Liver (tissue), 9 donors: ENCODE results near the gene GRAP. TPM values are rescaled to one million over a fixed set of nuclear protein-coding genes. Genes with fewer than 3 reads are reported as not detected.

Source experiments
- DNase-seq: peaks from one replicate; pipeline ENCODE4 v3.0.0-alpha.2; 2017; ENCODE audit warnings: low spot score
- H3K27ac ChIP-seq, 2 donors: one replicate each; pipeline ENCODE4 v1.7.0; 2013; ENCODE audit warnings: inconsistent platforms in 2 of 2, low read length in 2 of 2, control low read depth in 1 of 2, low read depth in 1 of 2, mild to moderate bottlenecking in 1 of 2
- H3K27me3 ChIP-seq, 4 donors: one replicate each; pipeline versions ENCODE4 v1.6.1 to v1.7.0; 2013; ENCODE audit warnings: low read length in 3 of 4, inconsistent platforms in 1 of 4, mild to moderate bottlenecking in 1 of 4, moderate library complexity in 1 of 4; ENCODE audit not compliant: control insufficient read depth in 4 of 4, insufficient read depth in 4 of 4
- H3K36me3 ChIP-seq, 4 donors: one replicate each; pipeline versions ENCODE4 v1.6.1 to v1.7.0; 2013; ENCODE audit warnings: low read length in 3 of 4, mild to moderate bottlenecking in 3 of 4, low read depth in 1 of 4, moderate library complexity in 1 of 4; ENCODE audit not compliant: control insufficient read depth in 4 of 4, insufficient read depth in 3 of 4
- H3K4me1 ChIP-seq, 4 donors: one replicate each; pipeline versions ENCODE4 v1.6.1 to v1.7.0; 2013; ENCODE audit warnings: low read length in 3 of 4, mild to moderate bottlenecking in 3 of 4, moderate library complexity in 1 of 4; ENCODE audit not compliant: control insufficient read depth in 4 of 4, insufficient read depth in 4 of 4
- H3K4me3 ChIP-seq, 3 donors: one replicate each; pipeline versions ENCODE4 v1.6.1 to v1.7.0; 2013; ENCODE audit warnings: low read length in 3 of 3, control low read depth in 1 of 3, low read depth in 1 of 3, mild to moderate bottlenecking in 1 of 3
- H3K9ac ChIP-seq, 2 donors: one replicate each; pipeline ENCODE4 v1.7.0; 2013; ENCODE audit warnings: low read length in 2 of 2, mild to moderate bottlenecking in 2 of 2, moderate library complexity in 2 of 2, control low read depth in 1 of 2, low read depth in 1 of 2
- H3K9me3 ChIP-seq, 4 donors: one replicate each; pipeline versions ENCODE4 v1.6.1 to v1.7.0; 2013; ENCODE audit warnings: low read length in 3 of 4; ENCODE audit not compliant: control insufficient read depth in 4 of 4
- CTCF ChIP-seq: fragments of 150-350 bp; IDR thresholded peaks from 2 replicates; pipeline ENCODE4 v1.5.1; 2017; ENCODE audit warnings: improper control_type of control experiment, low read depth, low read length; ENCODE audit not compliant: missing input control
- EGR1 ChIP-seq, 2 donors: IDR thresholded peaks; 2 replicates each; pipeline ENCODE4 v1.6.1; 2016 to 2018; ENCODE audit warnings: antibody characterized with exemption in 2 of 2, low read depth in 2 of 2
- FOXA1 ChIP-seq: IDR thresholded peaks from 2 replicates; pipeline ENCODE4 v1.6.1; 2016; ENCODE audit warnings: antibody characterized with exemption
- FOXA2 ChIP-seq: IDR thresholded peaks from 2 replicates; pipeline ENCODE4 v1.6.1; 2016; ENCODE audit warnings: antibody characterized with exemption
- HNF4A ChIP-seq, 2 donors: conservative IDR thresholded peaks; 2 replicates each; pipeline ENCODE4 v1.6.1; 2016; ENCODE audit warnings: antibody characterized with exemption in 2 of 2, mild to moderate bottlenecking in 2 of 2
- JUND ChIP-seq, 2 donors: IDR thresholded peaks; 2 replicates each; pipeline ENCODE4 v1.6.1; 2016; ENCODE audit warnings: antibody characterized with exemption in 2 of 2
- MAX ChIP-seq: IDR thresholded peaks from 2 replicates; pipeline ENCODE4 v1.6.1; 2016; ENCODE audit warnings: antibody characterized with exemption
- NR2F2 ChIP-seq: IDR thresholded peaks from 2 replicates; pipeline ENCODE4 v1.6.1; 2016; ENCODE audit warnings: antibody characterized with exemption
- RAD21 ChIP-seq, 2 donors: IDR thresholded peaks; 2 replicates each; pipeline ENCODE4 v1.6.1; 2016; ENCODE audit warnings: antibody characterized with exemption in 2 of 2, mild to moderate bottlenecking in 2 of 2
- REST ChIP-seq: IDR thresholded peaks from 2 replicates; pipeline ENCODE4 v1.6.1; 2016; ENCODE audit warnings: antibody characterized with exemption, mild to moderate bottlenecking
- RXRA ChIP-seq, 2 donors: IDR thresholded peaks; 2 replicates each; pipeline ENCODE4 v1.6.1; 2017 to 2018; ENCODE audit warnings: antibody characterized with exemption in 2 of 2, mild to moderate bottlenecking in 1 of 2
- YY1 ChIP-seq: IDR thresholded peaks from 2 replicates; pipeline ENCODE4 v1.6.1; 2016; ENCODE audit warnings: antibody characterized with exemption, mild to moderate bottlenecking
- ZBTB33 ChIP-seq: IDR thresholded peaks from 2 replicates; pipeline ENCODE4 v1.6.1; 2016; ENCODE audit warnings: antibody characterized with exemption
- WGBS: extraction: QIAGEN DNeasy Blood & Tissue Kit; methylation state at CpG from one replicate; pipeline ENCODE4 v1.1.7; 2013; 5-methylcytosine and 5-hydroxymethylcytosine counted together
- polyA plus RNA-seq, 2 donors: library from polyadenylated mRNA; stranded (reverse) in 1 of 2; unstranded in 1 of 2; fragments of 200-250 nt in 1 of 2; fragments of >200 nt in 1 of 2; fragmentation: Nextera tagmentation in 1 of 2; extraction: Ambion mirVana in 1 of 2; gene quantifications; one replicate each; pipeline versions ENCODE4 v1.2.1 to v1.2.3, GENCODE V29; 2013 to 2015
- total RNA-seq, 2 donors: library from RNA; depleted of rRNA; stranded (reverse); fragments of >200 nt; gene quantifications; one replicate each; pipeline ENCODE4 v1.2.3, GENCODE V29; 2014
- TF ChIP-seq, protein P1 (sequence below): IDR thresholded peaks from 2 replicates; pipeline ENCODE4 v1.6.1; 2016; ENCODE audit warnings: antibody characterized with exemption
- donor health status: healthy.
- donor health status: healthy.
- donor health status: healthy.
- donor health status: healthy.
- donor health status: healthy.

Gene GRAP
- total and polyA plus RNA-seq, 4 donors = 1.2 to 6.5 (median 5.2) TPM

DNA sequence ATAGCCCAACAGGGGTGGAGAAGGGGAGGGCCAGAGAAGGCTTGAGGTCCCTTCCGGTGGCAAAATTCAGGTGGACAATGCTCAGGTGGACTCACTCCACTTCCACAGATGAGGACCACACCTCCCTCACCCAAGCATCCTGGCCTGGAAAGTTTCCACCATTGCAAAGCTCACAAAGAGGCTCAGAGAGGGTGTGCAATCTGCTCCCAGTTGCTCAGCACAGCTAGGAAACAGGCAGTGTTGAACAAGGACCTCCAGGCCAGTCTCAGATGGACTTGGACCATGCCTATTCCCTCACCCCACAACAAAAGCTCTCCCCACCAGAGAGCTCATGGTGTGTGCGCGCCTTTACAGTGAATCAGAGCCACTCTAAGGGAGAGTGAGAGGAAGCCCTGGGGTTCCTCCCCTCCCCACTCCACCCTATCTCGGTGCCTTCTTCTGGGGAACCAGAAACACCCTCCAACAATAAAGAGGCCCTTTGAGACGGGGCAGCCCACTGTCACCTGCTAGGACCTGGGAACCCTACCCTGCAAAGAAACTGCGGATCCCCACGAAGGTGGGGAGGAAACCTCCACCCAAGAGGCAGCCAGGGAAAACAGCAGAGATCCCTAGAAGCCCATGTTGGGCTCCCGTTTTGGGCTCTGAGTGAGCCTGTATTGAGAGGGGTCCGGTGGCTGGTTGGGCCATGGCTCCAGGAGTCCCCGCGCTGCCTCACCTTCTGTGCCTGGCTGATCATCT is 43.8 kb downstream of the GRAP start:
- TF ChIP-seq MAX (no peak), RXRA (IDR thresholded peaks at IDR 0.05) (no peak), HNF4A (conservative IDR thresholded peaks at IDR 0.05) (no peak), CTCF (no peak), FOXA2 (no peak), NR2F2 (no peak), REST (no peak), JUND (IDR thresholded peaks at IDR 0.05) (no peak), ZBTB33 (no peak), FOXA1 (no peak), YY1 (no peak), RAD21 (IDR thresholded peaks at IDR 0.05) (no peak), EGR1 (IDR thresholded peaks at IDR 0.05; ENCODE audit: low read depth in 2 of 2) (no peak)
- TF ChIP-seq, protein P1, sequence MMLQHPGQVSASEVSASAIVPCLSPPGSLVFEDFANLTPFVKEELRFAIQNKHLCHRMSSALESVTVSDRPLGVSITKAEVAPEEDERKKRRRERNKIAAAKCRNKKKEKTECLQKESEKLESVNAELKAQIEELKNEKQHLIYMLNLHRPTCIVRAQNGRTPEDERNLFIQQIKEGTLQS = no peak
- Histone ChIP-seq H3K9ac (peak overlapping the region in 1 of 2 donors; percentile 63), H3K9me3 (no peaks in the 10 kb centered on the region), H3K27ac (peak overlapping the region in 1 of 2 donors; percentile 93), H3K4me3 (peak overlapping the region; percentile 53 to 86 (median 71)), H3K36me3 (peaks cover 0 to 2% (median 0%) of the 10 kb centered on the region in 4 donors), H3K27me3 (no peaks in the 10 kb centered on the region), H3K4me1 (peaks cover 7 to 64% (median 48%) of the 10 kb centered on the region in 4 donors)
- WGBS = 63% methylated on average over 11 of the region's 11 CpGs
- no peak for DNase-seq
